K562 (cell line): Measurements from ENCODE around the gene NKX2-2. TPM values are rescaled to one million over a fixed set of nuclear protein-coding genes. Genes with fewer than 3 reads are reported as not detected.

ENCODE experiments used
- ATAC-seq: fragments of 200-7000 bp; cut with Tn5 transposase; 3 replicates; pipeline ENCODE4 v1.9.1; 2020; ENCODE audit warnings: moderate library complexity
- BruUV-seq: library from RNA; stranded (reverse); fragments of 400-500 nt; replicated peaks from 2 replicates; lab custom pipeline; 2021; lab: Mats Ljungman, UMichigan
- CTCF ChIA-PET: fragments of 300-600 bp; formaldehyde crosslinking; extraction: SDS; loops from one replicate; lab custom pipeline; 2021; ENCODE audit warnings: low intra/inter-chr PET ratio; lab: Yijun Ruan, JAX
- POLR2A ChIA-PET: fragments of 300-600, 350-650 bp; sonication (Branson Sonifier 250); formaldehyde crosslinking; extraction: SDS; loops from one replicate; lab custom pipeline; 2021; ENCODE audit warnings: antibody characterized with exemption, inconsistent platforms; lab: Yijun Ruan, JAX
- DNase-seq, 4 experiments: peaks; one replicate each; pipeline versions ENCODE4 v3.0.0 to v3.0.0-alpha.2; 2011 to 2018; ENCODE audit warnings: low spot score in 3 of 4, mixed read lengths in 3 of 4; ENCODE audit errors: extremely low read depth in 1 of 4
- FAIRE-seq: peaks from 2 replicates; lab custom pipeline; 2011; peaks lifted over from hg19 to GRCh38; lab: Jason Lieb, UNC
- H2AFZ ChIP-seq: 2 replicates; pipeline ENCODE4 v1.6.0; 2011; ENCODE audit warnings: low read depth, low read length, control low read depth, inconsistent platforms
- H3K27ac ChIP-seq: fragments of 200-600 bp; 3 replicates; pipeline ENCODE4 v1.8.0; 2011; ENCODE audit warnings: low read depth, mild to moderate bottlenecking, control low read depth, inconsistent platforms, low read length, moderate library complexity, mixed read lengths; ENCODE audit errors: extremely low read depth
- H3K27me3 ChIP-seq, 2 experiments: fragments of 300-600 bp in 1 of 2; 2 replicates in 1 of 2; 3 replicates in 1 of 2; pipeline versions ENCODE4 v1.6.0 to v1.8.0; 2011; ENCODE audit warnings: inconsistent platforms in 2 of 2, low read length in 2 of 2, mild to moderate bottlenecking in 1 of 2, mixed read lengths in 1 of 2, moderate library complexity in 1 of 2; ENCODE audit not compliant: control insufficient read depth in 2 of 2, insufficient read depth in 2 of 2
- H3K36me3 ChIP-seq: fragments of 300-600 bp; 3 replicates; pipeline ENCODE4 v1.8.0; 2011; ENCODE audit warnings: mild to moderate bottlenecking, low read length, inconsistent platforms; ENCODE audit not compliant: control insufficient read depth, insufficient read depth
- H3K4me1 ChIP-seq, 2 experiments: fragments of 200-600 bp in 1 of 2; replicated peaks in 1 of 2; 2 replicates in 1 of 2; 3 replicates in 1 of 2; pipeline versions ENCODE4 v1.5.1 to v1.8.0; 2011; ENCODE audit warnings: inconsistent platforms in 2 of 2, low read length in 2 of 2, mild to moderate bottlenecking in 1 of 2, mixed read lengths in 1 of 2, moderate library complexity in 1 of 2; ENCODE audit not compliant: control insufficient read depth in 2 of 2, insufficient read depth in 2 of 2
- H3K4me2 ChIP-seq: 2 replicates; pipeline ENCODE4 v1.6.1; 2011; ENCODE audit warnings: low read length, control low read depth, inconsistent platforms, mixed read lengths; ENCODE audit not compliant: insufficient read depth
- H3K4me3 ChIP-seq: fragments of 200-600 bp; sonication (generic), shearing (Covaris generic); 2 replicates; pipeline ENCODE4 v1.5.1; 2016; ENCODE audit warnings: control low read depth, inconsistent platforms
- H3K79me2 ChIP-seq: fragments of 200-600 bp; 3 replicates; pipeline ENCODE4 v1.8.0; 2011; ENCODE audit warnings: low read length, inconsistent platforms; ENCODE audit not compliant: control insufficient read depth, insufficient read depth
- H3K9ac ChIP-seq, 2 experiments: 2 replicates each; pipeline versions ENCODE4 v1.6.0 to v1.6.1; 2011; ENCODE audit warnings: low read depth in 2 of 2, low read length in 2 of 2, control low read depth in 1 of 2, inconsistent platforms in 1 of 2, mild to moderate bottlenecking in 1 of 2, mixed read lengths in 1 of 2; ENCODE audit not compliant: insufficient read depth in 1 of 2
- H3K9me1 ChIP-seq: one replicate; pipeline ENCODE4 v1.6.0; 2011; ENCODE audit warnings: inconsistent platforms, mild to moderate bottlenecking, low read length, moderate library complexity; ENCODE audit not compliant: control insufficient read depth, insufficient read depth
- H3K9me3 ChIP-seq: replicated peaks from 2 replicates; pipeline ENCODE4 v1.5.1; 2011; ENCODE audit warnings: low read depth, low read length, inconsistent platforms; ENCODE audit not compliant: control insufficient read depth, insufficient read depth
- H4K20me1 ChIP-seq: replicated peaks from 2 replicates; pipeline ENCODE4 v1.6.1; 2011; ENCODE audit warnings: low read length, inconsistent platforms, mixed read lengths; ENCODE audit not compliant: control insufficient read depth, insufficient read depth
- KAT7 ChIP-seq: sonication (generic); formaldehyde crosslinking; IDR thresholded peaks from 2 replicates; pipeline ENCODE4 v1.8.0; 2022; ENCODE audit warnings: missing genetic modification reagents, mild to moderate bottlenecking, borderline replicate concordance
- NR4A1 ChIP-seq, 2 experiments: fragments of 250-450 bp in 1 of 2; fragments of 450-650 bp in 1 of 2; sonication (Bioruptor Pico) in 1 of 2; IDR thresholded peaks; 2 replicates each; pipeline versions ENCODE4 v1.4.0 to v1.6.1; 2016 to 2020; ENCODE audit warnings: mild to moderate bottlenecking in 2 of 2, missing compliant biosample characterization in 1 of 2, missing genetic modification characterization in 1 of 2, moderate library complexity in 1 of 2
- POLR2AphosphoS2 ChIP-seq: IDR thresholded peaks from 2 replicates; pipeline ENCODE4 v1.6.1; 2012; ENCODE audit warnings: low read length, improper control_type of control experiment
- POLR3G ChIP-seq: IDR thresholded peaks from 2 replicates; pipeline ENCODE4 v1.6.1; 2011; ENCODE audit not compliant: insufficient read length, insufficient replicate concordance; ENCODE audit errors: extremely low read depth
- ZNF282 ChIP-seq: sonication (generic); formaldehyde crosslinking; IDR thresholded peaks from 2 replicates; pipeline ENCODE4 v1.8.1; 2023; ENCODE audit warnings: missing genetic modification reagents
- ZNF436 ChIP-seq: fragments of 250-450, 450-650 bp; sonication (Bioruptor Pico); formaldehyde crosslinking; IDR thresholded peaks from 2 replicates; pipeline ENCODE4 v1.7.0; 2020; ENCODE audit warnings: mild to moderate bottlenecking
- WGBS: fragments of 100-300 bp; shearing (Covaris generic); methylation state at CpG from one replicate; pipeline ENCODE4 v1.1.6; 2016; ENCODE audit warnings: low coverage, mixed read lengths; ENCODE audit not compliant: insufficient coverage; ENCODE audit errors: missing lambda C conversion rate; 5-methylcytosine and 5-hydroxymethylcytosine counted together
- in situ Hi-C: fragments of 300-500 bp; cut with MboI; formaldehyde crosslinking; loops from 4 replicates; pipeline ENCODE4 v1.15.0; 2018; ENCODE audit warnings: inconsistent platforms, mixed read lengths
- intact Hi-C: fragments of 100-400 bp; cut with micrococcal nuclease; formaldehyde crosslinking; loops from 2 replicates; pipeline ENCODE4 v1.14.2; 2022
- polyA plus RNA-seq, 8 experiments: library from polyadenylated mRNA; depleted of rRNA in 4 of 8; stranded (reverse) in 5 of 8; unstranded in 3 of 8; fragments of >200 nt; fragmentation: Nextera tagmentation in 2 of 8; fragmentation: Illumina TruSeq in 1 of 8; extraction: Ambion mirVana in 2 of 8; extraction: Trizol in 1 of 8; gene quantifications; 2 replicates each; pipeline versions ENCODE4 v1.2.1 to v1.2.3, GENCODE V29; 2011 to 2014; ENCODE audit warnings: inconsistent platforms in 1 of 8, missing spikeins in 1 of 8
- total RNA-seq, 7 experiments: library from RNA; depleted of rRNA in 6 of 7; stranded (reverse); fragments of >200 nt in 6 of 7; fragmentation: Illumina TruSeq in 2 of 7; extraction: Trizol in 2 of 7; gene quantifications; 2 replicates each; pipeline versions ENCODE4 v1.2.1 to v1.2.3, GENCODE V29; 2011 to 2021; ENCODE audit warnings: low replicate concordance in 1 of 7
- TF ChIP-seq, protein P1 (sequence below), 2 experiments: fragments of 450-650 bp in 1 of 2; IDR thresholded peaks; 2 replicates each; pipeline ENCODE4 v1.6.1; 2011 to 2017; ENCODE audit warnings: low read depth in 2 of 2, antibody characterized with exemption in 1 of 2, borderline replicate concordance in 1 of 2, low read length in 1 of 2, mild to moderate bottlenecking in 1 of 2, mixed read lengths in 1 of 2; ENCODE audit not compliant: control insufficient read depth in 1 of 2
- TF ChIP-seq, protein P2 (sequence below): fragments of 250-450 bp; sonication (Bioruptor Pico); IDR thresholded peaks from 2 replicates; pipeline ENCODE4 v1.6.1; 2021; ENCODE audit warnings: mild to moderate bottlenecking

NKX2-2 gene
- total and polyA plus RNA-seq, 9 of the 15 experiments (the other 6 are each of a cell fraction or from before 2014, with no cell fraction given): 0.04 TPM; not detected in 8

- H4K20me1 ChIP-seq: no peaks in the 10 kb centered on the region
- no peak overlapping the region for H3K4me2 ChIP-seq
- FAIRE-seq: no peak
- ChIA-PET POLR2A (no interaction called here), CTCF (no interaction called here)
- H3K9me1 ChIP-seq: no peaks in the 10 kb centered on the region
- no peaks in the 10 kb centered on the region for H3K9me3 ChIP-seq
- 6% methylated on average over 6 of the region's 6 CpGs for WGBS
- intact Hi-C loops (no loop called here), in situ Hi-C loops (no loop called here)
- BruUV-seq: no TSS peak
- H3K4me3 ChIP-seq: no peak overlapping the region
- H3K36me3 ChIP-seq: no peaks in the 10 kb centered on the region
- no peak overlapping the region for H3K9ac ChIP-seq
- no peak overlapping the region for H3K27ac ChIP-seq
- no peak overlapping the region for H2AFZ ChIP-seq
- no peaks in the 10 kb centered on the region for H3K79me2 ChIP-seq
- no peak for DNase-seq
- no peaks in the 10 kb centered on the region; a peak in 1 of 5 replicates for H3K27me3 ChIP-seq
- ATAC-seq: no peak
- H3K4me1 ChIP-seq: no peaks in the 10 kb centered on the region
- TF ChIP-seq NR4A1 (CRISPR knock-in tag; IDR thresholded peaks at IDR 0.05) (no peak), NR4A1 (tag; IDR thresholded peaks at IDR 0.05) (no peak), POLR2AphosphoS2 (no peak), ZNF282 (no peak), POLR3G (no peak), KAT7 (CRISPR knock-in tag) (no peak), ZNF436 (CRISPR knock-in tag) (no peak)
- TF ChIP-seq, protein P1, sequence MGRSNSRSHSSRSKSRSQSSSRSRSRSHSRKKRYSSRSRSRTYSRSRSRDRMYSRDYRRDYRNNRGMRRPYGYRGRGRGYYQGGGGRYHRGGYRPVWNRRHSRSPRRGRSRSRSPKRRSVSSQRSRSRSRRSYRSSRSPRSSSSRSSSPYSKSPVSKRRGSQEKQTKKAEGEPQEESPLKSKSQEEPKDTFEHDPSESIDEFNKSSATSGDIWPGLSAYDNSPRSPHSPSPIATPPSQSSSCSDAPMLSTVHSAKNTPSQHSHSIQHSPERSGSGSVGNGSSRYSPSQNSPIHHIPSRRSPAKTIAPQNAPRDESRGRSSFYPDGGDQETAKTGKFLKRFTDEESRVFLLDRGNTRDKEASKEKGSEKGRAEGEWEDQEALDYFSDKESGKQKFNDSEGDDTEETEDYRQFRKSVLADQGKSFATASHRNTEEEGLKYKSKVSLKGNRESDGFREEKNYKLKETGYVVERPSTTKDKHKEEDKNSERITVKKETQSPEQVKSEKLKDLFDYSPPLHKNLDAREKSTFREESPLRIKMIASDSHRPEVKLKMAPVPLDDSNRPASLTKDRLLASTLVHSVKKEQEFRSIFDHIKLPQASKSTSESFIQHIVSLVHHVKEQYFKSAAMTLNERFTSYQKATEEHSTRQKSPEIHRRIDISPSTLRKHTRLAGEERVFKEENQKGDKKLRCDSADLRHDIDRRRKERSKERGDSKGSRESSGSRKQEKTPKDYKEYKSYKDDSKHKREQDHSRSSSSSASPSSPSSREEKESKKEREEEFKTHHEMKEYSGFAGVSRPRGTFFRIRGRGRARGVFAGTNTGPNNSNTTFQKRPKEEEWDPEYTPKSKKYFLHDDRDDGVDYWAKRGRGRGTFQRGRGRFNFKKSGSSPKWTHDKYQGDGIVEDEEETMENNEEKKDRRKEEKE (IDR thresholded peaks at IDR 0.05; ENCODE audit: borderline replicate concordance in 1 of 2, control insufficient read depth in 1 of 2, low read depth in 2 of 2, low read length in 1 of 2): no peak
- TF ChIP-seq, protein P2, sequence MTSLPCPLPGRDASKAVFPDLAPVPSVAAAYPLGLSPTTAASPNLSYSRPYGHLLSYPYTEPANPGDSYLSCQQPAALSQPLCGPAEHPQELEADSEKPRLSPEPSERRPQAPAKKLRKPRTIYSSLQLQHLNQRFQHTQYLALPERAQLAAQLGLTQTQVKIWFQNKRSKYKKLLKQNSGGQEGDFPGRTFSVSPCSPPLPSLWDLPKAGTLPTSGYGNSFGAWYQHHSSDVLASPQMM: no peak
Measured at GRCh38 chr20:21498195-21498594, 15.7 kb downstream of the NKX2-2 start.
